Astrocyte (in vitro differentiated cells and primary cell): ENCODE measurements around the gene CRY2. TPM values are rescaled to one million over a fixed set of nuclear protein-coding genes. Genes with fewer than 3 reads are reported as not detected.

Experiments used
- DNase-seq: peaks from one replicate; pipeline ENCODE4 v3.0.0-alpha.2; 2010; ENCODE audit warnings: low read depth
- FAIRE-seq: peaks from 2 replicates; lab custom pipeline; 2011; peaks lifted over from hg19 to GRCh38; lab: Jason Lieb, UNC
- H2AFZ ChIP-seq: 2 replicates; pipeline ENCODE4 v1.6.0; 2012; ENCODE audit warnings: low read depth, low read length, inconsistent platforms
- H3K27ac ChIP-seq: 2 replicates; pipeline ENCODE4 v1.5.1; 2011; ENCODE audit warnings: low read depth, low read length, inconsistent platforms
- H3K27me3 ChIP-seq: 2 replicates; pipeline ENCODE4 v1.6.0; 2011; ENCODE audit warnings: low read length, inconsistent platforms; ENCODE audit not compliant: insufficient read depth
- H3K36me3 ChIP-seq: 2 replicates; pipeline ENCODE4 v1.5.1; 2011; ENCODE audit warnings: low read length, inconsistent platforms; ENCODE audit not compliant: insufficient read depth
- H3K4me1 ChIP-seq: 2 replicates; pipeline ENCODE4 v1.5.1; 2011; ENCODE audit warnings: low read length, inconsistent platforms; ENCODE audit not compliant: insufficient read depth
- H3K4me2 ChIP-seq: 2 replicates; pipeline ENCODE4 v1.6.0; 2012; ENCODE audit warnings: low read length, inconsistent platforms
- H3K4me3 ChIP-seq: 2 replicates; pipeline ENCODE4 v1.5.1; 2011; ENCODE audit warnings: low read depth, mild to moderate bottlenecking, low read length, inconsistent platforms; ENCODE audit not compliant: insufficient read depth
- H3K79me2 ChIP-seq: 2 replicates; pipeline ENCODE4 v1.6.0; 2012; ENCODE audit warnings: mild to moderate bottlenecking, low read length, inconsistent platforms; ENCODE audit not compliant: insufficient read depth
- H3K9ac ChIP-seq: 2 replicates; pipeline ENCODE4 v1.6.0; 2012; ENCODE audit warnings: mild to moderate bottlenecking, low read length, inconsistent platforms
- H3K9me3 ChIP-seq: 2 replicates; pipeline ENCODE4 v1.5.1; 2012; ENCODE audit warnings: low read depth, mild to moderate bottlenecking, low read length, inconsistent platforms; ENCODE audit not compliant: insufficient read depth
- H4K20me1 ChIP-seq: 2 replicates; pipeline ENCODE4 v1.6.0; 2012; ENCODE audit warnings: low read length, inconsistent platforms; ENCODE audit not compliant: insufficient read depth
- H3K27ac Mint-ChIP-seq: one replicate; pipeline ENCODE4 v1.8.0; 2021; ENCODE audit warnings: mild to moderate bottlenecking, mixed read lengths; ENCODE audit not compliant: unreplicated experiment
- H3K27me3 Mint-ChIP-seq: one replicate; pipeline ENCODE4 v1.8.0; 2021; ENCODE audit warnings: low read depth, mixed read lengths; ENCODE audit not compliant: unreplicated experiment
- H3K36me3 Mint-ChIP-seq: one replicate; pipeline ENCODE4 v1.8.0; 2021; ENCODE audit warnings: low read depth, mixed read lengths; ENCODE audit not compliant: unreplicated experiment
- H3K4me1 Mint-ChIP-seq: one replicate; pipeline ENCODE4 v1.8.0; 2021; ENCODE audit warnings: low read depth, mixed read lengths; ENCODE audit not compliant: unreplicated experiment
- H3K4me3 Mint-ChIP-seq: one replicate; pipeline ENCODE4 v1.8.0; 2021; ENCODE audit warnings: mild to moderate bottlenecking, moderate library complexity, mixed read lengths; ENCODE audit not compliant: unreplicated experiment
- H3K9me3 Mint-ChIP-seq: one replicate; pipeline ENCODE4 v1.8.0; 2021; ENCODE audit warnings: mild to moderate bottlenecking, mixed read lengths; ENCODE audit not compliant: unreplicated experiment
- CTCF ChIP-seq: IDR thresholded peaks from 2 replicates; pipeline ENCODE4 v1.5.1; 2011; ENCODE audit warnings: low read depth, mild to moderate bottlenecking, inconsistent platforms, low read length, moderate library complexity; ENCODE audit not compliant: insufficient read depth
- EZH2 ChIP-seq: IDR thresholded peaks from 2 replicates; pipeline ENCODE4 v1.6.1; 2012; ENCODE audit warnings: mild to moderate bottlenecking, low read length, inconsistent platforms; ENCODE audit not compliant: insufficient read depth
- total RNA-seq: library from RNA; stranded (reverse); gene quantifications from 2 replicates; pipeline ENCODE4 v1.2.1, GENCODE V29; 2021

CRY2 gene
- total RNA-seq, 1 donor from 2014 or later = 16.9 TPM

- TF ChIP-seq EZH2 (no peak), CTCF (no peak)
- Mint-ChIP-seq H3K4me3 (no peak overlapping the region), H3K9me3 (no peaks in the 10 kb centered on the region), H3K4me1 (peaks cover 16% of the 10 kb centered on the region), H3K27me3 (no peaks in the 10 kb centered on the region), H3K36me3 (peaks cover 15% of the 10 kb centered on the region), H3K27ac (peak overlapping the region; percentile 47)
- FAIRE-seq (no peak), DNase-seq (no peak)
- H3K4me3 ChIP-seq = no peak overlapping the region
- H4K20me1 ChIP-seq = peaks cover 4% of the 10 kb centered on the region
- no peak overlapping the region for H3K4me2 ChIP-seq
- H3K27ac ChIP-seq = no peak overlapping the region
- H3K79me2 ChIP-seq = no peaks in the 10 kb centered on the region
- H3K4me1 ChIP-seq = no peaks in the 10 kb centered on the region
- H3K9me3 ChIP-seq = no peaks in the 10 kb centered on the region
- no peak overlapping the region for H3K9ac ChIP-seq
- no peaks in the 10 kb centered on the region for H3K27me3 ChIP-seq
- no peak overlapping the region for H2AFZ ChIP-seq
- H3K36me3 ChIP-seq = peaks cover 14% of the 10 kb centered on the region
These were observed 83.8 kb downstream of the CRY2 start for GRCh38 chr11:45930951-45931570.

GRCh38 chr11:45931739-45932138 is 84.5 kb downstream of the CRY2 start:
- H3K27me3 Mint-ChIP-seq = no peaks in the 10 kb centered on the region
- DNase-seq (no peak), FAIRE-seq (no peak)
- Histone ChIP-seq H2AFZ (no peak overlapping the region), H3K4me2 (no peak overlapping the region), H3K9ac (no peak overlapping the region), H3K27me3 (no peaks in the 10 kb centered on the region), H4K20me1 (peaks cover 4% of the 10 kb centered on the region), H3K27ac (no peak overlapping the region), H3K4me1 (no peaks in the 10 kb centered on the region), H3K79me2 (no peaks in the 10 kb centered on the region), H3K36me3 (peaks cover 14% of the 10 kb centered on the region), H3K4me3 (no peak overlapping the region), H3K9me3 (no peaks in the 10 kb centered on the region)
- TF ChIP-seq CTCF (no peak), EZH2 (no peak)
- no peaks in the 10 kb centered on the region for H3K9me3 Mint-ChIP-seq
- H3K4me3 Mint-ChIP-seq = no peak overlapping the region
- H3K36me3 Mint-ChIP-seq = peaks cover 15% of the 10 kb centered on the region
- H3K27ac Mint-ChIP-seq = no peak overlapping the region
- H3K4me1 Mint-ChIP-seq = peaks cover 20% of the 10 kb centered on the region

- TF ChIP-seq CTCF = no peak
- TF ChIP-seq EZH2 = no peak
- H3K27me3 Mint-ChIP-seq = no peaks in the 10 kb centered on the region
- peaks cover 15% of the 10 kb centered on the region for H3K36me3 Mint-ChIP-seq
- H3K4me3 Mint-ChIP-seq = no peak overlapping the region
- H2AFZ ChIP-seq = no peak overlapping the region
- peaks cover 4% of the 10 kb centered on the region for H4K20me1 ChIP-seq
- no peak overlapping the region for H3K4me3 ChIP-seq
- DNase-seq (no peak), FAIRE-seq (no peak)
- H3K4me2 ChIP-seq = no peak overlapping the region
- no peaks in the 10 kb centered on the region for H3K9me3 Mint-ChIP-seq
- no peaks in the 10 kb centered on the region for H3K27me3 ChIP-seq
- peaks cover 14% of the 10 kb centered on the region for H3K36me3 ChIP-seq
- no peaks in the 10 kb centered on the region for H3K79me2 ChIP-seq
- H3K4me1 Mint-ChIP-seq = peaks cover 21% of the 10 kb centered on the region
- H3K9ac ChIP-seq = no peak overlapping the region
- H3K9me3 ChIP-seq = no peaks in the 10 kb centered on the region
- no peaks in the 10 kb centered on the region for H3K4me1 ChIP-seq
- H3K27ac Mint-ChIP-seq = no peak overlapping the region
- H3K27ac ChIP-seq = no peak overlapping the region
These were observed 84.9 kb downstream of the CRY2 start for GRCh38 chr11:45932217-45932616.
